Stomach (tissue), 9 donors: ENCODE results near the gene PDPN. TPM values are rescaled to one million over a fixed set of nuclear protein-coding genes. Genes with fewer than 3 reads are reported as not detected.

Experiments used
- DNase-seq, 2 donors: peaks; one replicate each; pipeline versions ENCODE4 v3.0.0 to v3.0.0-alpha.2; 2013 to 2019
- H3K27ac ChIP-seq, 5 donors: fragments of 200-600 bp in 4 of 5; sonication (generic) in 4 of 5; one replicate each; pipeline ENCODE4 v1.5.1; 2013 to 2019; ENCODE audit warnings: mild to moderate bottlenecking in 1 of 5, moderate library complexity in 1 of 5
- H3K27me3 ChIP-seq, 3 donors: fragments of 200-600 bp; sonication (generic); one replicate each; pipeline ENCODE4 v1.5.1; 2017 to 2019; ENCODE audit warnings: mixed run types in 1 of 3
- H3K36me3 ChIP-seq, 4 donors: fragments of 200-600 bp; sonication (generic); 1 replicate in 3 of 4; 2 replicates in 1 of 4; pipeline ENCODE4 v1.5.1; 2016 to 2019
- H3K4me1 ChIP-seq, 4 donors: fragments of 200-600 bp; sonication (generic); one replicate each; pipeline ENCODE4 v1.5.1; 2016 to 2019
- H3K4me3 ChIP-seq, 4 donors: fragments of 200-600 bp; sonication (generic) in 3 of 4; one replicate each; pipeline ENCODE4 v1.5.1; 2016 to 2019; ENCODE audit warnings: mild to moderate bottlenecking in 1 of 4
- H3K9me3 ChIP-seq, 4 donors: fragments of 200-600 bp; sonication (generic); one replicate each; pipeline ENCODE4 v1.5.1; 2016 to 2019
- CTCF ChIP-seq, 7 experiments: fragments of 450-650 bp in 4 of 7; fragments of 200-600 bp in 3 of 7; sonication (generic) in 3 of 7; IDR thresholded peaks; one replicate each; pipeline ENCODE4 v1.5.1; 2016 to 2019; ENCODE audit warnings: antibody characterized with exemption in 7 of 7, control low read depth in 2 of 7, mild to moderate bottlenecking in 1 of 7
- EP300 ChIP-seq: sonication (generic); formaldehyde crosslinking; IDR thresholded peaks from one replicate; pipeline ENCODE4 v1.6.1; 2017; ENCODE audit warnings: antibody characterized with exemption
- POLR2A ChIP-seq, 4 donors: fragments of 450-650 bp; IDR thresholded peaks; one replicate each; pipeline ENCODE4 v1.6.1; 2016; ENCODE audit warnings: antibody characterized with exemption in 4 of 4, control low read depth in 2 of 4, mild to moderate bottlenecking in 1 of 4, moderate library complexity in 1 of 4
- POLR2AphosphoS5 ChIP-seq, 3 donors: sonication (generic); formaldehyde crosslinking; IDR thresholded peaks; one replicate each; pipeline ENCODE4 v1.6.1; 2016; ENCODE audit warnings: antibody characterized with exemption in 3 of 3
- WGBS, 5 donors: extraction: QIAGEN DNeasy Blood & Tissue Kit in 3 of 5; methylation state at CpG; one replicate each; pipeline versions ENCODE4 v1.1.5 to v1.1.7; 2013 to 2018; 5-methylcytosine and 5-hydroxymethylcytosine counted together
- intact Hi-C: fragments of 100-400 bp; cut with DNase I; formaldehyde crosslinking; loops from one replicate; pipeline ENCODE4 v1.15.1; 2023; ENCODE audit warnings: low total_unique reads
- polyA plus RNA-seq, 3 donors: library from polyadenylated mRNA; stranded (reverse); fragments of 200-250 nt; gene quantifications; one replicate each; pipeline ENCODE4 v1.2.3, GENCODE V29; 2013
- total RNA-seq, 5 donors: library from RNA; depleted of rRNA; stranded (reverse); fragments of >200 nt; gene quantifications; one replicate each; pipeline versions ENCODE4 v1.1.0 to v1.2.3, GENCODE V29; 2014 to 2016
- donor health status: healthy with polysubstance abuse.
- donor health status: Bipolar disorder and iron deficiency.
- donor health status: healthy.

The PDPN gene
- total and polyA plus RNA-seq, 8 donors, result 2.9 to 37.4 (median 24.4) TPM; not detected in 1

- TF ChIP-seq POLR2A (IDR thresholded peaks at IDR 0.05), result no peak
- TF ChIP-seq EP300, result no peak
- no peak for TF ChIP-seq POLR2AphosphoS5 (IDR thresholded peaks at IDR 0.05)
- no peak for TF ChIP-seq CTCF (IDR thresholded peaks at IDR 0.05)
- 79 to 86% (median 84%) methylated on average over 8 of the region's 8 CpGs for WGBS, 5 donors
- Histone ChIP-seq H3K9me3 (peaks cover 0 to 23% (median 18%) of the 10 kb centered on the region in 4 donors), H3K4me1 (no peaks in the 10 kb centered on the region), H3K4me3 (no peak overlapping the region), H3K27ac (no peak overlapping the region), H3K36me3 (no peaks in the 10 kb centered on the region), H3K27me3 (no peaks in the 10 kb centered on the region)
- intact Hi-C loops, result no loop called here
- no peak for DNase-seq
Observed at GRCh38 chr1:13643017-13643416, 59.4 kb downstream of the PDPN start.

GRCh38 chr1:13646521-13646920 lies 62.9 kb downstream of the PDPN start:
- no peak for TF ChIP-seq POLR2AphosphoS5 (IDR thresholded peaks at IDR 0.05)
- TF ChIP-seq EP300, result no peak
- TF ChIP-seq POLR2A (IDR thresholded peaks at IDR 0.05), result no peak
- TF ChIP-seq CTCF (IDR thresholded peaks at IDR 0.05), result no peak
- intact Hi-C loops, result no loop called here
- H3K27ac ChIP-seq, result no peak overlapping the region
- H3K9me3 ChIP-seq, result no peaks in the 10 kb centered on the region
- WGBS, 5 donors, result 83 to 94% (median 88%) methylated on average over 7 of the region's 7 CpGs
- no peaks in the 10 kb centered on the region for H3K36me3 ChIP-seq
- DNase-seq, result no peak
- no peaks in the 10 kb centered on the region for H3K4me1 ChIP-seq
- H3K4me3 ChIP-seq, result no peak overlapping the region
- no peaks in the 10 kb centered on the region for H3K27me3 ChIP-seq

GRCh38 chr1:13651279-13651678 lies 67.6 kb downstream of the PDPN start:
- TF ChIP-seq POLR2A (IDR thresholded peaks at IDR 0.05) (no peak), POLR2AphosphoS5 (IDR thresholded peaks at IDR 0.05) (peak in 1 of 3 donors; percentile 29)
- Histone ChIP-seq H3K27ac (no peak overlapping the region), H3K36me3 (no peaks in the 10 kb centered on the region), H3K9me3 (no peaks in the 10 kb centered on the region), H3K4me1 (no peaks in the 10 kb centered on the region), H3K4me3 (no peak overlapping the region), H3K27me3 (no peaks in the 10 kb centered on the region)
- intact Hi-C loops, result no loop called here
- 41 to 56% (median 52%) methylated on average over 3 of the region's 3 CpGs for WGBS, 5 donors
- no peak for DNase-seq

GRCh38 chr1:13652238-13652637 lies 68.6 kb downstream of the PDPN start:
- H3K9me3 ChIP-seq, result no peaks in the 10 kb centered on the region
- no peak for TF ChIP-seq CTCF (IDR thresholded peaks at IDR 0.05)
- TF ChIP-seq EP300, result no peak
- TF ChIP-seq POLR2AphosphoS5 (IDR thresholded peaks at IDR 0.05), result no peak
- no peak for TF ChIP-seq POLR2A (IDR thresholded peaks at IDR 0.05)
- no peak for DNase-seq
- H3K36me3 ChIP-seq, result no peaks in the 10 kb centered on the region
- no peaks in the 10 kb centered on the region for H3K4me1 ChIP-seq
- H3K4me3 ChIP-seq, result no peak overlapping the region
- intact Hi-C loops, result no loop called here
- 87 to 100% (median 92%) methylated on average over 1 of the region's 1 CpG for WGBS, 5 donors
- no peaks in the 10 kb centered on the region for H3K27me3 ChIP-seq
- no peak overlapping the region for H3K27ac ChIP-seq

DNA sequence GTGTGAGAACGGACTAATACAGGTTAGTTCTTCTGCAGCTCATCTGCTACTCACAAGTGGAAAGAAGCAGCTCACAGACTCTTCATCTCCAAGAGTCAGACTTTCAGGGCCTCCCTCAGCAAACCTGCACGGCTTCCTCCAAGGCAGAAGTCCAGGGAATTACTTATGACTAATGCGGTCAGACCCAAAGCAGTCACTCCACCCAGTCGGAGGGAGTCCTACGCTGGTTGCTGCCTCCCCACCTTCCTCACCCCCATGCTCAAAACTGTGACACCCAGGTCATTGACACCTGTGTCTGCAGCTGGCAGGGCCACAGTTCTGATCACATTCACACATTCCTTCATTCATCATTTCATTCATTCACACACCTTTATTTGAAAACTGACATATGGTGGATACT lies 77.9 kb downstream of the PDPN start:
- Histone ChIP-seq H3K4me3 (no peak overlapping the region), H3K27me3 (no peaks in the 10 kb centered on the region), H3K9me3 (peaks cover 0 to 4% (median 2%) of the 10 kb centered on the region in 4 donors), H3K27ac (peak overlapping the region in 4 of 5 donors; percentile 51 to 64 (median 58)), H3K4me1 (peaks cover 0 to 5% (median 1%) of the 10 kb centered on the region in 4 donors), H3K36me3 (no peaks in the 10 kb centered on the region)
- no peak for DNase-seq
- intact Hi-C loops, result loop anchor here (5.0 to 10.0 kb wide), 2 partner anchors 143 to 301 kb away; no protein-coding TSS in a partner anchor
- WGBS, 5 donors, result 61 to 72% (median 65%) methylated on average over 5 of the region's 5 CpGs
- TF ChIP-seq POLR2A (IDR thresholded peaks at IDR 0.05) (no peak), POLR2AphosphoS5 (IDR thresholded peaks at IDR 0.05) (no peak), CTCF (IDR thresholded peaks at IDR 0.05) (no peak), EP300 (no peak)
